HCT116 (cell line): ENCODE data around the gene SPIRE1. TPM values are rescaled to one million over a fixed set of nuclear protein-coding genes. Genes with fewer than 3 reads are reported as not detected.

ENCODE experiments used
- ATAC-seq: fragments of 200-7000 bp; cut with Tn5 transposase; 2 replicates; pipeline ENCODE4 v1.9.1; 2020; ENCODE audit warnings: mild to moderate bottlenecking, moderate library complexity
- BruUV-seq: library from RNA; stranded (reverse); fragments of 400-500 nt; replicated peaks from 2 replicates; lab custom pipeline; 2021; lab: Mats Ljungman, UMichigan
- CTCF ChIA-PET: fragments of 300-600 bp; sonication (Branson Sonifier 250); formaldehyde crosslinking; loops from one replicate; lab custom pipeline; 2021; ENCODE audit warnings: antibody characterized with exemption; lab: Charles Lee
- POLR2A ChIA-PET: fragments of 300-600, 350-600 bp; sonication (Branson Sonifier 250); formaldehyde crosslinking; loops from one replicate; lab custom pipeline; 2021; ENCODE audit warnings: antibody characterized with exemption; lab: Charles Lee
- RAD21 ChIA-PET, 2 experiments: fragments of 300-600 bp; sonication (Branson Sonifier 250); formaldehyde crosslinking; loops; one replicate each; lab custom pipeline; 2023; ENCODE audit warnings: low total read pairs in 2 of 2; ENCODE audit not compliant: uncharacterized antibody in 2 of 2, unreplicated experiment in 2 of 2, low non-redundant PET in 1 of 2; lab: Charles Lee
- DNase-seq: peaks from one replicate; pipeline ENCODE4 v3.0.0-alpha.2; 2010; ENCODE audit warnings: low read depth, low spot score
- H2AFZ ChIP-seq: fragments of 200-600 bp; shearing (Covaris generic), sonication (generic); 2 replicates; pipeline ENCODE4 v1.6.1; 2017; ENCODE audit warnings: low read depth, mixed run types, mixed read lengths, antibody characterized with exemption, low read length; ENCODE audit not compliant: poor library complexity, severe bottlenecking
- H3K27ac ChIP-seq: 2 replicates; pipeline ENCODE4 v1.5.1; 2012; ENCODE audit warnings: low read depth, low read length
- H3K27me3 ChIP-seq: fragments of 200-600 bp; sonication (generic); 2 replicates; pipeline ENCODE4 v1.6.1; 2016; ENCODE audit warnings: mixed run types, low read length, mixed read lengths; ENCODE audit not compliant: insufficient read depth
- H3K36me3 ChIP-seq, 2 experiments: fragments of 200-500 bp in 1 of 2; fragments of 200-600 bp in 1 of 2; sonication (Bioruptor generic) in 1 of 2; sonication (generic) in 1 of 2; 2 replicates each; pipeline versions ENCODE4 v1.5.1 to v1.6.1; 2014 to 2016; ENCODE audit warnings: low read length in 2 of 2, inconsistent platforms in 1 of 2, mixed read lengths in 1 of 2, mixed run types in 1 of 2; ENCODE audit not compliant: insufficient read depth in 2 of 2, control insufficient read depth in 1 of 2
- H3K4me1 ChIP-seq, 2 experiments: fragments of 200-600 bp in 1 of 2; sonication (generic) in 1 of 2; 2 replicates each; pipeline versions ENCODE4 v1.5.1 to v1.6.1; 2012 to 2017; ENCODE audit warnings: low read length in 2 of 2, inconsistent platforms in 1 of 2, mild to moderate bottlenecking in 1 of 2, mixed read lengths in 1 of 2, mixed run types in 1 of 2, moderate library complexity in 1 of 2; ENCODE audit not compliant: insufficient read depth in 2 of 2, control insufficient read depth in 1 of 2
- H3K4me2 ChIP-seq: fragments of 200-600 bp; sonication (generic); 2 replicates; pipeline ENCODE4 v1.6.1; 2017; ENCODE audit warnings: mixed run types, low read length, mixed read lengths
- H3K4me3 ChIP-seq, 2 experiments: fragments of 200-600 bp in 1 of 2; sonication (generic) in 1 of 2; replicated peaks in 1 of 2; 2 replicates each; pipeline ENCODE4 v1.5.1; 2011 to 2016; ENCODE audit warnings: low read length in 2 of 2, control low read depth in 1 of 2, low read depth in 1 of 2, mild to moderate bottlenecking in 1 of 2, mixed read lengths in 1 of 2, mixed run types in 1 of 2
- H3K79me2 ChIP-seq: fragments of 200-600 bp; sonication (generic); 2 replicates; pipeline ENCODE4 v1.6.1; 2017; ENCODE audit warnings: mild to moderate bottlenecking, mixed run types, low read length, moderate library complexity, mixed read lengths; ENCODE audit not compliant: insufficient read depth
- H3K9ac ChIP-seq: fragments of 200-600 bp; sonication (generic); 2 replicates; pipeline ENCODE4 v1.6.1; 2016; ENCODE audit warnings: low read length, mixed read lengths
- H3K9me2 ChIP-seq: fragments of 200-600 bp; sonication (generic), shearing (Covaris generic); 2 replicates; pipeline ENCODE4 v1.6.1; 2017; ENCODE audit warnings: mixed run types, mild to moderate bottlenecking, moderate library complexity; ENCODE audit not compliant: insufficient read depth
- H3K9me3 ChIP-seq, 2 experiments: fragments of 200-500 bp in 1 of 2; fragments of 200-600 bp in 1 of 2; sonication (Bioruptor generic) in 1 of 2; sonication (generic) in 1 of 2; 2 replicates each; pipeline ENCODE4 v1.6.1; 2014 to 2017; ENCODE audit warnings: low read length in 2 of 2, mixed read lengths in 2 of 2, inconsistent platforms in 1 of 2, low read depth in 1 of 2, mild to moderate bottlenecking in 1 of 2, mixed run types in 1 of 2, moderate library complexity in 1 of 2; ENCODE audit not compliant: control insufficient read depth in 1 of 2, insufficient read depth in 1 of 2
- H4K20me1 ChIP-seq: fragments of 200-600 bp; sonication (generic), shearing (Covaris generic); 2 replicates; pipeline ENCODE4 v1.6.1; 2017; ENCODE audit warnings: mixed run types, mild to moderate bottlenecking, moderate library complexity; ENCODE audit not compliant: insufficient read depth
- CBX3 ChIP-seq: IDR thresholded peaks from 2 replicates; pipeline ENCODE4 v1.6.1; 2012; ENCODE audit warnings: low read depth
- CEBPB ChIP-seq: IDR thresholded peaks from 2 replicates; pipeline ENCODE4 v1.6.1; 2012; ENCODE audit warnings: low read depth
- EZH2 ChIP-seq: fragments of 200-600 bp; sonication (generic); IDR thresholded peaks from 2 replicates; pipeline ENCODE4 v1.6.1; 2017; ENCODE audit warnings: antibody characterized with exemption, mixed run types
- REST ChIP-seq: IDR thresholded peaks from 2 replicates; pipeline ENCODE4 v1.6.1; 2012; ENCODE audit warnings: low read depth
- SIN3A ChIP-seq: IDR thresholded peaks from 2 replicates; pipeline ENCODE4 v1.6.1; 2012; ENCODE audit warnings: low read depth
- intact Hi-C: fragments of 100-400 bp; cut with micrococcal nuclease; formaldehyde crosslinking; loops from 2 replicates; pipeline ENCODE4 v1.10.0; 2022
- total RNA-seq: library from RNA; stranded (reverse); gene quantifications from one replicate; pipeline ENCODE4 v1.2.1, GENCODE V29; 2021; ENCODE audit not compliant: unreplicated experiment

The SPIRE1 gene
- total RNA-seq, 1 experiment from 2014 or later: 26.6 TPM

DNA sequence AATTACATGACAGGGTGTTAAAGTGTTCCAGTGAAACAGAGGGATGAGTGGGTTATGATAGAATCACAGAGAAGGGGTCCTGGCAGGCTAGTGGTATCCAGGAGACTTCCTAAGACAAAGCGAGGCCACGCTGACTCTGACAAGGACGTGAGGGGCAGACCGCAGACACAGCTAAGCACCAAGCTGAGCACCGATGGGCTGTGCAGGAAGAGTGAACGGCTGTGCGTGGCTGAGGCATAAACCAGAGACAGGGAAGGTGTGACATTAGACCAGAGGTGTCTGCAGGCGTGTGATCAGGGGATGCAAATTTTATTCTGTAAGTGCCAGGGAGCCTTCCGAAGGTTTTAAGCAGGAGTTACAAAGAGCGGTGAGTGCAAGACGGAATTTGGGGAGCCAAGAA lies 180.3 kb downstream of the SPIRE1 start (continued):
- TF ChIP-seq CEBPB: no peak
- TF ChIP-seq REST: no peak
- no peak for TF ChIP-seq EZH2
- no peak for TF ChIP-seq SIN3A

DNA sequence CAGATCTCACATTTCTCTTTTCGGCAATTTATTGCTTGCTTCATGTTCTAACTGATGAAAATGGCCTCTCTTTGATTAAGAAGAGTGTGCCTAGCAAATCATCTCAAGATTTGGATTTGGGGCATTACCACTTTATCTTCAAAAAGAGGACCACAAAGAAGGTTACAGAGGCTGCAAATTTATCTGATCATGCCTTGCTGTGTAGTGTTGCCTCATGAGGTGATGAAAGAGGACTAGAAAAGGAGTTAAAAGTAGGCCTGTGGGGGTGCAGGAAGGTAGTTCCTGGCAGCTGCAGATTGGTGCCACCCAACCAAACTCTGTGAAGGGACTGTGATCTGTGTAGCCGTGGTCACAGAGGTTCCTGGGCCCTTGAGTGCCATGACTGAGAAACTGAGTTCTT lies 181.0 kb downstream of the SPIRE1 start:
- no peak for ATAC-seq
- no peaks in the 10 kb centered on the region for H3K9me2 ChIP-seq
- CTCF ChIA-PET: no interaction called here
- RAD21 ChIA-PET: no interaction called here
- no peak overlapping the region for H3K4me2 ChIP-seq
- H3K9ac ChIP-seq: no peak overlapping the region
- H3K9me3 ChIP-seq: no peaks in the 10 kb centered on the region
- no peaks in the 10 kb centered on the region for H3K27me3 ChIP-seq
- BruUV-seq: no TSS peak
- no peak overlapping the region for H3K4me3 ChIP-seq
- H3K27ac ChIP-seq: no peak overlapping the region
- no peaks in the 10 kb centered on the region for H3K4me1 ChIP-seq
- DNase-seq: no peak
- no peak for TF ChIP-seq CBX3
- H2AFZ ChIP-seq: no peak overlapping the region
- intact Hi-C loops: no loop called here
- no peaks in the 10 kb centered on the region for H4K20me1 ChIP-seq
- no peaks in the 10 kb centered on the region for H3K79me2 ChIP-seq
- H3K36me3 ChIP-seq: no peaks in the 10 kb centered on the region; a peak in 2 of 4 replicates
- POLR2A ChIA-PET: no interaction called here
